ENCODE results near the gene SAG. TPM values are rescaled to one million over a fixed set of nuclear protein-coding genes. Genes with fewer than 3 reads are reported as not detected.

The SAG gene
- total and polyA plus RNA-seq, 9 of the 15 experiments (the other 6 are each of a cell fraction or from before 2014, with no cell fraction given): 0.04 to 0.64 (median 0.31) TPM; not detected in 5

DNA sequence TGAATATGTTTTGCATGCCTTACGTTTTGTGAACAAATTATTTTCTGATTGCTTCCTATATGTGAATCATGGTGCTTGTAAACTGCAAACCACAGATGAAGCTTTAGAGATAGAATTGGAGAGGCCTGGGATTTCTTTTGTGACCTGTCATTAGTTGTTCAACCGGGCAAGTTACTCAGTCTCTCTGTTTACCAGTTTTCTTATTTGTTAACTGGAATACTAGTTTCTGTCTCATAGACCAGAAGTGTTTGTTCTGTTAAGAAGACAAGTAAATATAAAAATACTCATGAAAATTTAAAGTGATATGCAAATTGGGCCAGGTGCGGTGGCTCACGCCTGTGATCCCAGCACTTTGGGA is 74.0 kb downstream of the SAG start:
- Histone ChIP-seq H3K4me3 (no peak overlapping the region), H2AFZ (ENCODE audit: low read depth, low read length) (no peak overlapping the region), H3K27ac (ENCODE audit: extremely low read depth, low read depth, low read length) (no peak overlapping the region), H3K4me1 (replicated peaks in 1 of 2; ENCODE audit: control insufficient read depth in 2 of 2, insufficient read depth in 2 of 2, low read length in 2 of 2) (peaks cover 5 to 10% of the 10 kb centered on the region in 2 experiments; a peak in 4 of 5 replicates), H4K20me1 (replicated peaks; ENCODE audit: control insufficient read depth, insufficient read depth, low read length) (0 out of 2 replicates have a peak, but pooled peaks cover 5% of the 10 kb centered on the region), H3K9me1 (ENCODE audit: control insufficient read depth, insufficient read depth, low read length) (peaks cover 3% of the 10 kb centered on the region), H3K9ac (ENCODE audit: insufficient read depth in 1 of 2, low read depth in 2 of 2, low read length in 2 of 2) (no peak overlapping the region), H3K36me3 (ENCODE audit: control insufficient read depth, insufficient read depth, low read length) (0 out of 3 replicates have a peak, but pooled peaks cover 2% of the 10 kb centered on the region), H3K27me3 (ENCODE audit: control insufficient read depth in 2 of 2, insufficient read depth in 2 of 2, low read length in 2 of 2) (no peaks in the 10 kb centered on the region), H3K9me3 (replicated peaks; ENCODE audit: control insufficient read depth, insufficient read depth, low read depth, low read length) (no peaks in the 10 kb centered on the region), H3K4me2 (ENCODE audit: insufficient read depth, low read length) (no peak overlapping the region), H3K79me2 (ENCODE audit: control insufficient read depth, insufficient read depth, low read length) (peaks cover 27% of the 10 kb centered on the region)
- ChIA-PET POLR2A (no interaction called here), CTCF (ENCODE audit: low intra/inter-chr PET ratio) (no interaction called here)
- intact Hi-C loops (cut with micrococcal nuclease): loop anchor here (5.0 kb wide), 1 partner anchor 109 kb away; no protein-coding TSS in a partner anchor
- WGBS (ENCODE audit: insufficient coverage, low coverage, missing lambda C conversion rate): 79% methylated on average over 4 of the region's 4 CpGs
- BruUV-seq (replicated peaks): no TSS peak
- DNase-seq (ENCODE audit: extremely low read depth in 1 of 4, low spot score in 3 of 4) (no peak), ATAC-seq (no peak), FAIRE-seq (no peak)
- TF ChIP-seq, protein P1, sequence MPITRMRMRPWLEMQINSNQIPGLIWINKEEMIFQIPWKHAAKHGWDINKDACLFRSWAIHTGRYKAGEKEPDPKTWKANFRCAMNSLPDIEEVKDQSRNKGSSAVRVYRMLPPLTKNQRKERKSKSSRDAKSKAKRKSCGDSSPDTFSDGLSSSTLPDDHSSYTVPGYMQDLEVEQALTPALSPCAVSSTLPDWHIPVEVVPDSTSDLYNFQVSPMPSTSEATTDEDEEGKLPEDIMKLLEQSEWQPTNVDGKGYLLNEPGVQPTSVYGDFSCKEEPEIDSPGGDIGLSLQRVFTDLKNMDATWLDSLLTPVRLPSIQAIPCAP (CRISPR knock-in tag; IDR thresholded peaks at IDR 0.05; ENCODE audit: borderline replicate concordance): no peak
- TF ChIP-seq MCM2 (IDR thresholded peaks at IDR 0.05; ENCODE audit: low read depth) (no peak), PCBP2 (IDR thresholded peaks at IDR 0.05; ENCODE audit: low read depth, low read length, poor library complexity, severe bottlenecking) (no peak), NFYB (IDR thresholded peaks at IDR 0.05; ENCODE audit: extremely low read depth, insufficient read length) (no peak), ZNF224 (CRISPR knock-in tag; IDR thresholded peaks at IDR 0.05) (no peak), ZNF584 (CRISPR knock-in tag; IDR thresholded peaks at IDR 0.05; ENCODE audit: low read depth) (no peak), ZNF717 (CRISPR knock-in tag; IDR thresholded peaks at IDR 0.05) (no peak), ZFX (CRISPR knock-in tag; IDR thresholded peaks at IDR 0.05) (no peak)
- in situ Hi-C loops (cut with MboI): no loop called here
